HepG2 (cell line): ENCODE results near the gene C19orf47. TPM values are rescaled to one million over a fixed set of nuclear protein-coding genes. Genes with fewer than 3 reads are reported as not detected.

ENCODE experiments used
- ATAC-seq: fragments of 200-7000 bp; cut with Tn5 transposase; 3 replicates; pipeline ENCODE4 v1.9.1; 2020; ENCODE audit warnings: mild to moderate bottlenecking, moderate library complexity
- BruUV-seq: library from RNA; stranded (reverse); fragments of 400-500 nt; replicated peaks from 2 replicates; lab custom pipeline; 2021; lab: Mats Ljungman, UMichigan
- CTCF ChIA-PET: fragments of 300-600 bp; formaldehyde crosslinking; extraction: SDS; loops from one replicate; lab custom pipeline; 2021; ENCODE audit warnings: low total read pairs, inconsistent platforms, low intra/inter-chr PET ratio; lab: Yijun Ruan, JAX
- POLR2A ChIA-PET: fragments of 350-600 bp; sonication (Branson Sonifier 250); formaldehyde crosslinking; loops from one replicate; lab custom pipeline; 2020; ENCODE audit warnings: antibody characterized with exemption, inconsistent platforms; lab: Yijun Ruan, JAX
- DNase-seq: peaks from one replicate; pipeline ENCODE4 v3.0.0-alpha.2; 2015; ENCODE audit warnings: low spot score
- FAIRE-seq: peaks from 3 replicates; lab custom pipeline; 2011; peaks lifted over from hg19 to GRCh38; lab: Jason Lieb, UNC
- H2AFZ ChIP-seq: one replicate; pipeline ENCODE4 v1.6.1; 2011; ENCODE audit warnings: low read length, inconsistent platforms
- H3K27ac ChIP-seq: fragments of 300-600 bp; 3 replicates; pipeline ENCODE4 v1.8.0; 2011; ENCODE audit warnings: mixed run types, mild to moderate bottlenecking, mixed read lengths, low read length, inconsistent platforms; ENCODE audit not compliant: insufficient read depth; ENCODE audit errors: extremely low read length
- H3K27me3 ChIP-seq, 2 experiments: fragments of 200-600 bp in 1 of 2; 2 replicates in 1 of 2; 3 replicates in 1 of 2; pipeline versions ENCODE4 v1.6.0 to v1.8.0; 2011; ENCODE audit warnings: low read length in 2 of 2, mild to moderate bottlenecking in 2 of 2, moderate library complexity in 2 of 2, inconsistent platforms in 1 of 2; ENCODE audit not compliant: insufficient read depth in 2 of 2, control insufficient read depth in 1 of 2
- H3K36me3 ChIP-seq, 2 experiments: fragments of 200-600 bp in 1 of 2; replicated peaks in 1 of 2; 2 replicates in 1 of 2; 3 replicates in 1 of 2; pipeline versions ENCODE4 v1.5.1 to v1.8.0; 2011; ENCODE audit warnings: low read length in 2 of 2, inconsistent platforms in 1 of 2; ENCODE audit not compliant: insufficient read depth in 2 of 2, control insufficient read depth in 1 of 2
- H3K4me1 ChIP-seq: 2 replicates; pipeline ENCODE4 v1.5.1; 2012; ENCODE audit warnings: low read length, inconsistent platforms; ENCODE audit not compliant: insufficient read depth
- H3K4me2 ChIP-seq: 2 replicates; pipeline ENCODE4 v1.6.0; 2011; ENCODE audit warnings: low read depth, low read length, inconsistent platforms
- H3K4me3 ChIP-seq, 3 experiments: fragments of 200-600 bp in 1 of 3; sonication (generic), shearing (Covaris generic) in 1 of 3; replicated peaks in 1 of 3; 2 replicates each; pipeline ENCODE4 v1.5.1; 2011 to 2016; ENCODE audit warnings: low read length in 3 of 3, inconsistent platforms in 2 of 3, low read depth in 2 of 3, mild to moderate bottlenecking in 2 of 3, control low read depth in 1 of 3, mixed read lengths in 1 of 3; ENCODE audit not compliant: insufficient read depth in 1 of 3
- H3K79me2 ChIP-seq: one replicate; pipeline ENCODE4 v1.6.1; 2011; ENCODE audit warnings: low read length, inconsistent platforms; ENCODE audit not compliant: insufficient read depth
- H3K9ac ChIP-seq: 2 replicates; pipeline ENCODE4 v1.6.0; 2011; ENCODE audit warnings: mild to moderate bottlenecking, low read depth, low read length, inconsistent platforms; ENCODE audit not compliant: insufficient read depth
- H3K9me3 ChIP-seq: 2 replicates; pipeline ENCODE4 v1.5.1; 2012; ENCODE audit warnings: mild to moderate bottlenecking, low read length
- H4K20me1 ChIP-seq: 2 replicates; pipeline ENCODE4 v1.6.0; 2011; ENCODE audit warnings: inconsistent platforms, mild to moderate bottlenecking, low read length, moderate library complexity; ENCODE audit not compliant: insufficient read depth
- FOXK1 ChIP-seq: sonication (generic); formaldehyde crosslinking; IDR thresholded peaks from 2 replicates; pipeline ENCODE4 v1.4.0; 2020; ENCODE audit warnings: low read depth, missing genetic modification reagents, borderline replicate concordance
- FOXO1 ChIP-seq: sonication (generic); formaldehyde crosslinking; IDR thresholded peaks from 2 replicates; pipeline ENCODE4 v1.4.0; 2020; ENCODE audit warnings: missing genetic modification reagents
- FOXP1 ChIP-seq, 2 experiments: fragments of 450-650 bp in 1 of 2; IDR thresholded peaks; 2 replicates each; pipeline ENCODE4 v1.6.1; 2017 to 2018; ENCODE audit warnings: antibody characterized with exemption in 1 of 2
- GPBP1L1 ChIP-seq: sonication (generic); formaldehyde crosslinking; IDR thresholded peaks from 2 replicates; pipeline ENCODE4 v1.5.0; 2020; ENCODE audit warnings: mild to moderate bottlenecking, missing genetic modification reagents
- NCOA2 ChIP-seq: sonication (generic); formaldehyde crosslinking; IDR thresholded peaks from 2 replicates; pipeline ENCODE4 v1.8.0; 2022; ENCODE audit warnings: inconsistent platforms
- NR0B2 ChIP-seq: sonication (generic); formaldehyde crosslinking; IDR thresholded peaks from 2 replicates; pipeline ENCODE4 v1.4.0; 2020; ENCODE audit warnings: mild to moderate bottlenecking, missing genetic modification reagents
- NR1H2 ChIP-seq: sonication (generic); formaldehyde crosslinking; IDR thresholded peaks from 2 replicates; pipeline ENCODE4 v1.8.1; 2022; ENCODE audit warnings: low read depth, missing genetic modification reagents, borderline replicate concordance
- SOX6 ChIP-seq, 2 experiments: fragments of 450-650 bp in 1 of 2; sonication (generic) in 1 of 2; formaldehyde crosslinking in 1 of 2; IDR thresholded peaks; 2 replicates each; pipeline versions ENCODE4 v1.4.0 to v1.6.1; 2017 to 2020; ENCODE audit warnings: antibody characterized with exemption in 1 of 2, mild to moderate bottlenecking in 1 of 2, missing genetic modification reagents in 1 of 2
- ZNF720 ChIP-seq: sonication (generic); formaldehyde crosslinking; IDR thresholded peaks from 2 replicates; pipeline ENCODE4 v1.4.0; 2020; ENCODE audit warnings: missing genetic modification reagents
- ZNF770 ChIP-seq: sonication (generic); formaldehyde crosslinking; IDR thresholded peaks from 2 replicates; pipeline ENCODE4 v1.5.0; 2020; ENCODE audit warnings: mild to moderate bottlenecking, missing genetic modification reagents
- ZNF883 ChIP-seq: sonication (generic); formaldehyde crosslinking; IDR thresholded peaks from 2 replicates; pipeline ENCODE4 v1.5.1; 2020; ENCODE audit warnings: mild to moderate bottlenecking, missing genetic modification reagents; ENCODE audit errors: not compliant biosample characterization
- WGBS: methylation state at CpG from one replicate; pipeline ENCODE4 v1.1.6; 2017; ENCODE audit warnings: low lambda C conversion rate; 5-methylcytosine and 5-hydroxymethylcytosine counted together
- in situ Hi-C: cut with HindIII; loops from 2 replicates; pipeline ENCODE4 v1.10.0; 2017; ENCODE audit warnings: low pct_unique_long_range_greater_than_20kb; ENCODE audit not compliant: extremely low pct_ligation_motif_present
- intact Hi-C: fragments of 100-400 bp; cut with micrococcal nuclease; formaldehyde crosslinking; loops from one replicate; pipeline ENCODE4 v1.10.0; 2022; ENCODE audit not compliant: unreplicated experiment
- polyA plus RNA-seq, 8 experiments: library from polyadenylated mRNA; depleted of rRNA in 3 of 8; stranded (reverse) in 7 of 8; unstranded in 1 of 8; fragments of >200 nt; fragmentation: Illumina TruSeq in 4 of 8; extraction: Trizol in 4 of 8; gene quantifications; 2 replicates each; pipeline versions ENCODE4 v1.2.1 to v1.2.3, GENCODE V29; 2011 to 2016; ENCODE audit warnings: low read depth in 4 of 8, missing spikeins in 1 of 8, mixed read lengths in 1 of 8; ENCODE audit not compliant: insufficient read depth in 1 of 8
- total RNA-seq, 5 experiments: library from RNA; depleted of rRNA; stranded (reverse); fragments of >200 nt; fragmentation: Illumina TruSeq; extraction: Trizol; gene quantifications; 2 replicates each; pipeline ENCODE4 v1.2.3, GENCODE V29; 2016; ENCODE audit warnings: low read depth in 1 of 5

Gene C19orf47
- total and polyA plus RNA-seq, 2 of the 13 experiments (the other 11 are each of a cell fraction or from before 2014, with no cell fraction given) = 8.1 to 10.6 TPM

GRCh38 chr19:40339018-40339728, 9.0 kb downstream of the C19orf47 start:
- intact Hi-C loops = no loop called here
- no peaks in the 10 kb centered on the region for H3K4me1 ChIP-seq
- H3K79me2 ChIP-seq = peaks cover 4% of the 10 kb centered on the region
- H2AFZ ChIP-seq = no peak overlapping the region
- DNase-seq (no peak), ATAC-seq (no peak), FAIRE-seq (no peak)
- no peak for TF ChIP-seq ZNF720 (CRISPR knock-in tag)
- no peak for TF ChIP-seq FOXK1
- no peak for TF ChIP-seq GPBP1L1 (CRISPR knock-in tag)
- no peak for TF ChIP-seq ZNF883
- TF ChIP-seq FOXO1 (CRISPR knock-in tag) = no peak
- TF ChIP-seq ZNF770 (CRISPR knock-in tag) = no peak
- no peak for TF ChIP-seq NR0B2 (CRISPR knock-in tag)
- no peak for TF ChIP-seq NR1H2 (CRISPR knock-in tag)
- no peak for TF ChIP-seq FOXP1 (IDR thresholded peaks at IDR 0.05)
- no peak for TF ChIP-seq FOXP1 (CRISPR knock-in tag; IDR thresholded peaks at IDR 0.05)
- no peak for TF ChIP-seq SOX6 (IDR thresholded peaks at IDR 0.05)
- TF ChIP-seq SOX6 (CRISPR knock-in tag; IDR thresholded peaks at IDR 0.05) = no peak
- no peak for TF ChIP-seq NCOA2 (CRISPR knock-in tag)
- no peak overlapping the region for H3K4me3 ChIP-seq
- POLR2A ChIA-PET = interaction anchor here (1.4 kb wide), 1 partner anchor 9 kb away, joined by 3 read pairs; the partner anchor contains the start of genes C19orf47 and PLD3
- no peaks in the 10 kb centered on the region for H4K20me1 ChIP-seq
- H3K4me2 ChIP-seq = no peak overlapping the region
- in situ Hi-C loops = no loop called here
- CTCF ChIA-PET = no interaction called here
- H3K36me3 ChIP-seq = peaks cover 5 to 20% of the 10 kb centered on the region in 2 experiments; a peak in 4 of 5 replicates
- WGBS = 91% methylated on average over 4 of the region's 4 CpGs
- BruUV-seq = no TSS peak
- no peaks in the 10 kb centered on the region for H3K27me3 ChIP-seq
- H3K27ac ChIP-seq = no peak overlapping the region
- H3K9ac ChIP-seq = no peak overlapping the region
- H3K9me3 ChIP-seq = no peaks in the 10 kb centered on the region
